HepG2 (cell line): Measurements from ENCODE around the gene IQGAP2. TPM values are rescaled to one million over a fixed set of nuclear protein-coding genes. Genes with fewer than 3 reads are reported as not detected.

Source experiments
- ATAC-seq: fragments of 200-7000 bp; cut with Tn5 transposase; 3 replicates; pipeline ENCODE4 v1.9.1; 2020; ENCODE audit warnings: mild to moderate bottlenecking, moderate library complexity
- BruUV-seq: library from RNA; stranded (reverse); fragments of 400-500 nt; replicated peaks from 2 replicates; lab custom pipeline; 2021; lab: Mats Ljungman, UMichigan
- CTCF ChIA-PET: fragments of 300-600 bp; formaldehyde crosslinking; extraction: SDS; loops from one replicate; lab custom pipeline; 2021; ENCODE audit warnings: low total read pairs, inconsistent platforms, low intra/inter-chr PET ratio; lab: Yijun Ruan, JAX
- POLR2A ChIA-PET: fragments of 350-600 bp; sonication (Branson Sonifier 250); formaldehyde crosslinking; loops from one replicate; lab custom pipeline; 2020; ENCODE audit warnings: antibody characterized with exemption, inconsistent platforms; lab: Yijun Ruan, JAX
- DNase-seq: peaks from one replicate; pipeline ENCODE4 v3.0.0-alpha.2; 2015; ENCODE audit warnings: low spot score
- FAIRE-seq: peaks from 3 replicates; lab custom pipeline; 2011; peaks lifted over from hg19 to GRCh38; lab: Jason Lieb, UNC
- H2AFZ ChIP-seq: one replicate; pipeline ENCODE4 v1.6.1; 2011; ENCODE audit warnings: low read length, inconsistent platforms
- H3K27ac ChIP-seq: fragments of 300-600 bp; 3 replicates; pipeline ENCODE4 v1.8.0; 2011; ENCODE audit warnings: mixed run types, mild to moderate bottlenecking, mixed read lengths, low read length, inconsistent platforms; ENCODE audit not compliant: insufficient read depth; ENCODE audit errors: extremely low read length
- H3K27me3 ChIP-seq, 2 experiments: fragments of 200-600 bp in 1 of 2; 2 replicates in 1 of 2; 3 replicates in 1 of 2; pipeline versions ENCODE4 v1.6.0 to v1.8.0; 2011; ENCODE audit warnings: low read length in 2 of 2, mild to moderate bottlenecking in 2 of 2, moderate library complexity in 2 of 2, inconsistent platforms in 1 of 2; ENCODE audit not compliant: insufficient read depth in 2 of 2, control insufficient read depth in 1 of 2
- H3K36me3 ChIP-seq, 2 experiments: fragments of 200-600 bp in 1 of 2; replicated peaks in 1 of 2; 2 replicates in 1 of 2; 3 replicates in 1 of 2; pipeline versions ENCODE4 v1.5.1 to v1.8.0; 2011; ENCODE audit warnings: low read length in 2 of 2, inconsistent platforms in 1 of 2; ENCODE audit not compliant: insufficient read depth in 2 of 2, control insufficient read depth in 1 of 2
- H3K4me1 ChIP-seq: 2 replicates; pipeline ENCODE4 v1.5.1; 2012; ENCODE audit warnings: low read length, inconsistent platforms; ENCODE audit not compliant: insufficient read depth
- H3K4me2 ChIP-seq: 2 replicates; pipeline ENCODE4 v1.6.0; 2011; ENCODE audit warnings: low read depth, low read length, inconsistent platforms
- H3K4me3 ChIP-seq, 3 experiments: fragments of 200-600 bp in 1 of 3; sonication (generic), shearing (Covaris generic) in 1 of 3; replicated peaks in 1 of 3; 2 replicates each; pipeline ENCODE4 v1.5.1; 2011 to 2016; ENCODE audit warnings: low read length in 3 of 3, inconsistent platforms in 2 of 3, low read depth in 2 of 3, mild to moderate bottlenecking in 2 of 3, control low read depth in 1 of 3, mixed read lengths in 1 of 3; ENCODE audit not compliant: insufficient read depth in 1 of 3
- H3K79me2 ChIP-seq: one replicate; pipeline ENCODE4 v1.6.1; 2011; ENCODE audit warnings: low read length, inconsistent platforms; ENCODE audit not compliant: insufficient read depth
- H3K9ac ChIP-seq: 2 replicates; pipeline ENCODE4 v1.6.0; 2011; ENCODE audit warnings: mild to moderate bottlenecking, low read depth, low read length, inconsistent platforms; ENCODE audit not compliant: insufficient read depth
- H3K9me3 ChIP-seq: 2 replicates; pipeline ENCODE4 v1.5.1; 2012; ENCODE audit warnings: mild to moderate bottlenecking, low read length
- H4K20me1 ChIP-seq: 2 replicates; pipeline ENCODE4 v1.6.0; 2011; ENCODE audit warnings: inconsistent platforms, mild to moderate bottlenecking, low read length, moderate library complexity; ENCODE audit not compliant: insufficient read depth
- HNF4A ChIP-seq: sonication (generic); formaldehyde crosslinking; IDR thresholded peaks from 2 replicates; pipeline ENCODE4 v1.4.0; 2020; ENCODE audit warnings: missing genetic modification reagents
- NRL ChIP-seq: sonication (generic); formaldehyde crosslinking; IDR thresholded peaks from 2 replicates; pipeline ENCODE4 v1.5.0; 2020; ENCODE audit warnings: missing genetic modification reagents, mild to moderate bottlenecking, moderate library complexity, borderline replicate concordance
- RARG ChIP-seq: sonication (generic); formaldehyde crosslinking; IDR thresholded peaks from 2 replicates; pipeline ENCODE4 v1.4.0; 2020; ENCODE audit warnings: low read depth, mild to moderate bottlenecking, missing genetic modification reagents
- WGBS: methylation state at CpG from one replicate; pipeline ENCODE4 v1.1.6; 2017; ENCODE audit warnings: low lambda C conversion rate; 5-methylcytosine and 5-hydroxymethylcytosine counted together
- in situ Hi-C: cut with HindIII; loops from 2 replicates; pipeline ENCODE4 v1.10.0; 2017; ENCODE audit warnings: low pct_unique_long_range_greater_than_20kb; ENCODE audit not compliant: extremely low pct_ligation_motif_present
- intact Hi-C: fragments of 100-400 bp; cut with micrococcal nuclease; formaldehyde crosslinking; loops from one replicate; pipeline ENCODE4 v1.10.0; 2022; ENCODE audit not compliant: unreplicated experiment
- polyA plus RNA-seq, 8 experiments: library from polyadenylated mRNA; depleted of rRNA in 3 of 8; stranded (reverse) in 7 of 8; unstranded in 1 of 8; fragments of >200 nt; fragmentation: Illumina TruSeq in 4 of 8; extraction: Trizol in 4 of 8; gene quantifications; 2 replicates each; pipeline versions ENCODE4 v1.2.1 to v1.2.3, GENCODE V29; 2011 to 2016; ENCODE audit warnings: low read depth in 4 of 8, missing spikeins in 1 of 8, mixed read lengths in 1 of 8; ENCODE audit not compliant: insufficient read depth in 1 of 8
- total RNA-seq, 5 experiments: library from RNA; depleted of rRNA; stranded (reverse); fragments of >200 nt; fragmentation: Illumina TruSeq; extraction: Trizol; gene quantifications; 2 replicates each; pipeline ENCODE4 v1.2.3, GENCODE V29; 2016; ENCODE audit warnings: low read depth in 1 of 5
- TF ChIP-seq, protein P1 (sequence below), 2 experiments: fragments of 450-650 bp in 1 of 2; sonication (generic) in 1 of 2; formaldehyde crosslinking in 1 of 2; IDR thresholded peaks; 2 replicates each; pipeline versions ENCODE4 v1.6.1 to v1.8.0; 2016 to 2022; ENCODE audit warnings: antibody characterized with exemption in 1 of 2, mild to moderate bottlenecking in 1 of 2, missing genetic modification reagents in 1 of 2
- TF ChIP-seq, protein P2 (sequence below): sonication (generic); formaldehyde crosslinking; IDR thresholded peaks from 2 replicates; pipeline ENCODE4 v1.5.0; 2020; ENCODE audit warnings: missing genetic modification reagents
- TF ChIP-seq, protein P3 (sequence below): IDR thresholded peaks from 2 replicates; pipeline ENCODE4 v1.6.1; 2018; ENCODE audit warnings: missing genetic modification reagents, mild to moderate bottlenecking, missing compliant biosample characterization

Gene IQGAP2
- total and polyA plus RNA-seq, 2 of the 13 experiments (the other 11 are each of a cell fraction or from before 2014, with no cell fraction given), result 35.2 to 83.3 TPM

DNA sequence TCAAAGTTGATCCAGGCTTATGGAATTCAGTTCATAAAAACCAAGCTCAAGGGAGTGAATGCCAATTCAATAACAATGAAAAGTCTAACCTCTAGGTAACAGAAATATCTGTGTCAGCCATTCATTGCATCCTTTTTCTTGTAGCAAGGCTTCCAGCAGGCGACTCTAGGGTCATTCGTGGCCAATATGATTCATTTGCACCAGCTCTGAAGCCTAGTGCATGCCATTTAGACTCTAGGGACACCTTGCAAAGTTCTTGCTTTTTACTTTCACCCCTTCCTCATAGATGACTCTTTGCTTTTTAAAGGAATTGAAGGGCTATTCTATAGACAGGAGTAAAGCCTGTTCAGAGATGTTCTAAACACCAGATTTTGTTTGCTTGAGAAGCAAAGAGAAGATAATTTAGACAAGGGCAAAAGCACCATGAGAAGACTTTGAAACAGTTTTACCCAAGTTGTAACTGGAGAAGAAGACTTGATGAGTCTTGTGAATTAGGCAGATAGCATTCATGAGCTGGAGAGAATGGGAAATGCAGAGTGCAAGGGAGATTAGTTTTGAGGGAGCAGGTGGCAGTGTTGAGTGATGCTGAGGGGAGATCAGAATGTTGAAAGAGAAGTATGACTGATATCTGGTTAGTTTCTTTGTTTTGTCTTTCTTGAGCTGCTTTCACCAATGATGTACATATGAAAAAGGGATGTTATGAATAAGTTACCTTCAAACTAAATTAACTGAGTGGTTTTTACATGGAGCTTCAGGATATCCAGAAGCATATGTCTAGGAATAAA lies 125.7 kb downstream of the IQGAP2 start (continued):
- no peak for TF ChIP-seq RARG (CRISPR knock-in tag)
- TF ChIP-seq, all 625 proteins: peak for 0

DNA sequence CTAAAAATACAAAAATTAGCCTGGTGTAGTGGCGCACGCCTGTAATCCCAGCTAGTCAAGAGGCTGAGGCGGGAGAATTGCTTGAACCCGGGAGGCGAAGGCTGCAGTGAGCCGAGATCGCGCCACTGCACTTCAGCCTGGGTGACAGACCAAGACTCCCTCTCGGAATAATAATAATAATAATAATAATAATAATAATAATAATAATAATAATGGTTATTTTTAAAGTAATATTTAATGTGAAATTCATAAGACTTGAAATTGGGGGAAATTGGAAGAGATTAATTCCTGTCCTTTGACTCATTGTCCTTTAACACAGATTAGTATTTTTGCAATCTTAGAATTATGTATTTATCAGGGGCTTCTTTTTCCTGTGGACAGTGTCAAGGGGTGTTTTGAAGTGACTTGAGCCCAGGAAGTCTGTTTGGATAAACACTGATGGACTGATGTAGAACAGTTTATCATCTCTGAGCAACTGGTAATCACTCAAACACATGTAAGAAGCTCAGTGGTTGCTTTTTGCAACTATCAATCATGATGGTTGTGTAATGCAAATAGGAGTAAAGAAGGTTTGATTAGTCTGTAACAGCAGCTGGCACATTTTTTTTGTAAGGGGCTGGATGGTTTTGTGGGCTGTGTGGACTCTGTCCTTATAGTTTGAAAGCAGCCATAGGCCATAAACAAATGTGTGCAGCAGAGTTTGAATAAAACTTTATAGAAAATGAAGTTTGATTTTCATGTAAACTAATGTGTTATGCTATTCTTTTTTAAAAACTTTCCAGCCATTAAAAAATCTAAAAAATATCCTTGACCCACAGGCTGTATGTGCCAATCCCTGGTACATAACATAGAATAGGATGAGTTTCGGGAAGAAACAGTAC lies 126.6 kb downstream of the IQGAP2 start:
- no TSS peak for BruUV-seq
- intact Hi-C loops, result no loop called here
- Histone ChIP-seq H3K27ac (no peak overlapping the region), H3K4me2 (no peak overlapping the region), H3K4me3 (no peak overlapping the region), H4K20me1 (no peaks in the 10 kb centered on the region), H3K79me2 (peaks cover 17% of the 10 kb centered on the region), H2AFZ (no peak overlapping the region), H3K9ac (no peak overlapping the region), H3K4me1 (peaks cover 41% of the 10 kb centered on the region), H3K27me3 (no peaks in the 10 kb centered on the region), H3K9me3 (no peaks in the 10 kb centered on the region), H3K36me3 (no peaks in the 10 kb centered on the region; a peak in 2 of 5 replicates)
- peak; percentile 18 for DNase-seq
- ChIA-PET POLR2A (no interaction called here), CTCF (no interaction called here)
- FAIRE-seq, result no peak
- ATAC-seq, result no peak
- WGBS, result 93% methylated on average over 10 of the region's 10 CpGs
- TF ChIP-seq, protein P1, sequence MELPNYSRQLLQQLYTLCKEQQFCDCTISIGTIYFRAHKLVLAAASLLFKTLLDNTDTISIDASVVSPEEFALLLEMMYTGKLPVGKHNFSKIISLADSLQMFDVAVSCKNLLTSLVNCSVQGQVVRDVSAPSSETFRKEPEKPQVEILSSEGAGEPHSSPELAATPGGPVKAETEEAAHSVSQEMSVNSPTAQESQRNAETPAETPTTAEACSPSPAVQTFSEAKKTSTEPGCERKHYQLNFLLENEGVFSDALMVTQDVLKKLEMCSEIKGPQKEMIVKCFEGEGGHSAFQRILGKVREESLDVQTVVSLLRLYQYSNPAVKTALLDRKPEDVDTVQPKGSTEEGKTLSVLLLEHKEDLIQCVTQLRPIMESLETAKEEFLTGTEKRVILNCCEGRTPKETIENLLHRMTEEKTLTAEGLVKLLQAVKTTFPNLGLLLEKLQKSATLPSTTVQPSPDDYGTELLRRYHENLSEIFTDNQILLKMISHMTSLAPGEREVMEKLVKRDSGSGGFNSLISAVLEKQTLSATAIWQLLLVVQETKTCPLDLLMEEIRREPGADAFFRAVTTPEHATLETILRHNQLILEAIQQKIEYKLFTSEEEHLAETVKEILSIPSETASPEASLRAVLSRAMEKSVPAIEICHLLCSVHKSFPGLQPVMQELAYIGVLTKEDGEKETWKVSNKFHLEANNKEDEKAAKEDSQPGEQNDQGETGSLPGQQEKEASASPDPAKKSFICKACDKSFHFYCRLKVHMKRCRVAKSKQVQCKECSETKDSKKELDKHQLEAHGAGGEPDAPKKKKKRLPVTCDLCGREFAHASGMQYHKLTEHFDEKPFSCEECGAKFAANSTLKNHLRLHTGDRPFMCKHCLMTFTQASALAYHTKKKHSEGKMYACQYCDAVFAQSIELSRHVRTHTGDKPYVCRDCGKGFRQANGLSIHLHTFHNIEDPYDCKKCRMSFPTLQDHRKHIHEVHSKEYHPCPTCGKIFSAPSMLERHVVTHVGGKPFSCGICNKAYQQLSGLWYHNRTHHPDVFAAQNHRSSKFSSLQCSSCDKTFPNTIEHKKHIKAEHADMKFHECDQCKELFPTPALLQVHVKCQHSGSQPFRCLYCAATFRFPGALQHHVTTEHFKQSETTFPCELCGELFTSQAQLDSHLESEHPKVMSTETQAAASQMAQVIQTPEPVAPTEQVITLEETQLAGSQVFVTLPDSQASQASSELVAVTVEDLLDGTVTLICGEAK (IDR thresholded peaks at IDR 0.05), result peak; percentile 54
- TF ChIP-seq, protein P1 (CRISPR knock-in tag; IDR thresholded peaks at IDR 0.05), result peak; percentile 95; the same call in 1 of the 2 replicates
- TF ChIP-seq HNF4A (CRISPR knock-in tag) (peak; percentile 13; the same call in 1 of the 2 replicates), NRL (CRISPR knock-in tag) (no peak)
- TF ChIP-seq, protein P2, sequence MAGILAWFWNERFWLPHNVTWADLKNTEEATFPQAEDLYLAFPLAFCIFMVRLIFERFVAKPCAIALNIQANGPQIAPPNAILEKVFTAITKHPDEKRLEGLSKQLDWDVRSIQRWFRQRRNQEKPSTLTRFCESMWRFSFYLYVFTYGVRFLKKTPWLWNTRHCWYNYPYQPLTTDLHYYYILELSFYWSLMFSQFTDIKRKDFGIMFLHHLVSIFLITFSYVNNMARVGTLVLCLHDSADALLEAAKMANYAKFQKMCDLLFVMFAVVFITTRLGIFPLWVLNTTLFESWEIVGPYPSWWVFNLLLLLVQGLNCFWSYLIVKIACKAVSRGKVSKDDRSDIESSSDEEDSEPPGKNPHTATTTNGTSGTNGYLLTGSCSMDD (CRISPR knock-in tag), result no peak
- TF ChIP-seq, protein P3, sequence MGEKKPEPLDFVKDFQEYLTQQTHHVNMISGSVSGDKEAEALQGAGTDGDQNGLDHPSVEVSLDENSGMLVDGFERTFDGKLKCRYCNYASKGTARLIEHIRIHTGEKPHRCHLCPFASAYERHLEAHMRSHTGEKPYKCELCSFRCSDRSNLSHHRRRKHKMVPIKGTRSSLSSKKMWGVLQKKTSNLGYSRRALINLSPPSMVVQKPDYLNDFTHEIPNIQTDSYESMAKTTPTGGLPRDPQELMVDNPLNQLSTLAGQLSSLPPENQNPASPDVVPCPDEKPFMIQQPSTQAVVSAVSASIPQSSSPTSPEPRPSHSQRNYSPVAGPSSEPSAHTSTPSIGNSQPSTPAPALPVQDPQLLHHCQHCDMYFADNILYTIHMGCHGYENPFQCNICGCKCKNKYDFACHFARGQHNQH (CRISPR knock-in tag), result no peak
- TF ChIP-seq, all 625 proteins: peak for 2
- in situ Hi-C loops, result no loop called here
